ENCODE measurements around the gene CYB5B. TPM values are rescaled to one million over a fixed set of nuclear protein-coding genes. Genes with fewer than 3 reads are reported as not detected.

CYB5B gene
- total RNA-seq, 4 donors from 2014 or later: 29.1 to 74.0 (median 46.6) TPM

DNA sequence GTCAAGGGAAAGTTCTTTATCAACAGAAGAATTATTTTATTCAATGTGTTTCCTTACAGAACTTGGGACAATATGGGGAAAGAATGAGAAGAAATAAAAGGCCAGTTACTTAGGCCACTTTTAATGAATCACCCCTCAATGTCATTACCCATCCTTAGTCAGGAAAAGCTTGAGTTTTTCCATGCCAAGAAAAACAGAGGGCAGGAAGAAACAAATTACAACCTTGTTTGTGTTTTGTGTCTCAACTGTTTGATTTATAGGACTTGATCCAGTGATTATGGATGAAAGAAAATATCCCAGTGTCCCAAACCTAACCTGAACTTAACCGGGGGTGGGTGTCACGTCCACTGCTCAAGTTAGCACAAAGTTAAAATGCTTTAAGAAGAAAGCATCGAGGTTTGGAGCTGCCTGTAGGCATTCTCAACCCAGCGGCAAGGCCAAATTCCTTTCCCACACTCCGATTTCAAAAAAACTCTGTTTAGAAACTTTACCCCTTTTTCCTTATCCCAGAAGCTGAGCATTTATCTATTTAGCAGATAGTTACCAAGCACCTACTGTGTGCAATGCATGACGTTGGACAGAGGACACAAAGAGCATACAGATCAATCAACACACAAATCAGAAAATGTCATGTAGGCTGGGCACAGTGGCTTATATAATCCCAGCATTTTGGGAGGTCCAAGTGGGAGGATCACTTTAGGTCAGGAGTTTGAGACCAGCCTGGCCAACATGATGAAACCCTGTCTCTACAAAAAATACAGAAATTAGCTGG, 14.0 kb upstream of the CYB5B start:
- TF ChIP-seq, protein P1, sequence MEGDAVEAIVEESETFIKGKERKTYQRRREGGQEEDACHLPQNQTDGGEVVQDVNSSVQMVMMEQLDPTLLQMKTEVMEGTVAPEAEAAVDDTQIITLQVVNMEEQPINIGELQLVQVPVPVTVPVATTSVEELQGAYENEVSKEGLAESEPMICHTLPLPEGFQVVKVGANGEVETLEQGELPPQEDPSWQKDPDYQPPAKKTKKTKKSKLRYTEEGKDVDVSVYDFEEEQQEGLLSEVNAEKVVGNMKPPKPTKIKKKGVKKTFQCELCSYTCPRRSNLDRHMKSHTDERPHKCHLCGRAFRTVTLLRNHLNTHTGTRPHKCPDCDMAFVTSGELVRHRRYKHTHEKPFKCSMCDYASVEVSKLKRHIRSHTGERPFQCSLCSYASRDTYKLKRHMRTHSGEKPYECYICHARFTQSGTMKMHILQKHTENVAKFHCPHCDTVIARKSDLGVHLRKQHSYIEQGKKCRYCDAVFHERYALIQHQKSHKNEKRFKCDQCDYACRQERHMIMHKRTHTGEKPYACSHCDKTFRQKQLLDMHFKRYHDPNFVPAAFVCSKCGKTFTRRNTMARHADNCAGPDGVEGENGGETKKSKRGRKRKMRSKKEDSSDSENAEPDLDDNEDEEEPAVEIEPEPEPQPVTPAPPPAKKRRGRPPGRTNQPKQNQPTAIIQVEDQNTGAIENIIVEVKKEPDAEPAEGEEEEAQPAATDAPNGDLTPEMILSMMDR (IDR thresholded peaks at IDR 0.05; ENCODE audit: low read depth): no peak

DNA sequence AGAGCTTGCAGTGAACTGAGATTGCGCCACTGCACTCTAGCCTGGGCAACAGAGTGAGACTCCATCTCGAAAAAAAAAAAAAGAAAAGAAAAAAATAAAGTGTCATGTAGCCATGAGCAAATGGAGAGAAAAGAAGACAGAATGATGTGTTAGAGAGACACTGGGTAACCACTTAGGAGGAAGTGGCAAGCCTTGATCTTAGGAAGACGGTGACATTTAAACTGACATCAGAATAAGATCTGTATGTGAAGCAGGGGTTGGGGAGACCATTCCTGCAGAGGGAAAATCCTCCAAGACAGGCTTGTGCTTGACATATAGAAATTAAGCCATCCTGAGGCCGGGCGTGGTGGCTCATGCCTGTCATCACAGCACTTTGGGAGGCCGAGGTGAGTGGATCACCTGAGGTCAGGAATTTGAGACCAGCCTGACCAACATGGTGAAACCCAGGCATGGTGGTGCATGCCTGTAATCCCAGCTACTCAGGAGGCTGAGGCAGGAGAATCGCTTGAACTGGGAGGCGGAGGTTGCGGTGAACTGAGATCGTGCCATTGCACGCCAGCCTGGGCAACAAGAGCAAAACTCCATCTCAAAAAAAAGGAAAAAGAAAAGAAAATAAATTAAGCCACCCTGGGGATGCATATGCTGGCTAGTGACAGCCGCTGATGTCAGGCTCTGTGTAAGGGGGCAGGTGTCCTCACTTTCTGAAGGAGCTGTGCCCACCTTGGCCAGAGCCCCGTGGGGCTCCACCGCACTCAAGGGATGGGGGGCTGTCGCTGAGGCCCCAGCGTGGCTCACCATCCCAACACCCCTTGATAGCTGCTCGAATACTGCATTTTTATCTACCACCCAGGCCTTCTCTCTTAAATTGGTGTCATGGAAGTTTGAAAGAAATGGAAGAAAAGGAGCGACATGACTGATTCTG, 13.1 kb upstream of the CYB5B start:
- TF ChIP-seq, protein P1 (IDR thresholded peaks at IDR 0.05; ENCODE audit: low read depth): no peak

DNA sequence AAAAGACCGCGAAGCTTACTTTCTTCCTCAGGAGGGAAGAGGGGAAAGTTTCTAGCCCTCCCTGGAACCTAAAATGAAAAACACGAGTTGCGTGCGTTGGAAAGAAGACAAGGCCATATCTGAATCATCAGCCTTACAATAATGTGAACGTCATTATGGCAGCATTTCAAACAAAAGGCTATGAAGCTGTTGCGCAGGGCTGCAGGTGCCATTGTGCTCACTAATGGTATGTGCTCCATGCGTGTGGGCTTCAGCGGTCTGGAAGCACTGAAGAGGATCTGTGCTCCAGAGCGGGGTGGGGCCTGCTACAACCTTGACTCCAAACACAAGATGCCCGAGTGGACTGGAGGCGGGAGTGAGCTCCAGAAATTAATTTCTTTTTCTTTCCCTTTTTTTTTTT, 12.1 kb upstream of the CYB5B start:
- TF ChIP-seq, protein P1 (IDR thresholded peaks at IDR 0.05; ENCODE audit: low read depth): no peak

DNA sequence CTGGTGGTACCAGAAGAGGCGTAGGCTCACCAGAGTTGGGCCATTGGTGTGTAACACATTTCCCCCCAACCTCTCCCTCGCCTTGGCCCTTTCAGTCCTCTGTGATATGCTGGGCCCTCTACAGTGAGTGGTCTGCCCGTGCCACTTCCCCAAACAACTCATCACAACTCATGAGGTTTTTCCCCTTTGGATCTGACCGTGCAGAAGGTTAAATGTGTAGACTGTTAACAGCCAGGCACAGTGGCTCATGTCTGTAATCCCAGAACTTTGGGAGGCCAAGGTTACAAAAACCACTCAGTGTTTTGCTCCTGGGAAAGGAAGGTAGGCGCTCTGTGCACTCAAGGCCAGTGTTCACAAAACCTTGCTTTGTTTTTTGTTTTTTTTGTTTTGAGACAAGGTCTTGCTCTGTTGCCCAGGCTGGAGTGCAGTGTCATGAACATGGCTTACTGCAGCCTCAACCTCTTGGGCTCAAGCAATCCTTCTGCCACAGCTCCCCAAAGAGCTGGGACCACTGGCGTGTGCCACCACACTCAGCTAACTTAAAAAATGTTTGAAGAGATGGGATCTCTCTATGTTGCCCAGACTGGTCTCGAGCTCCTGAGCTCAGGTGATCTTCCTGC, 11.3 kb upstream of the CYB5B start:
- TF ChIP-seq, protein P1 (IDR thresholded peaks at IDR 0.05; ENCODE audit: low read depth): no peak

DNA sequence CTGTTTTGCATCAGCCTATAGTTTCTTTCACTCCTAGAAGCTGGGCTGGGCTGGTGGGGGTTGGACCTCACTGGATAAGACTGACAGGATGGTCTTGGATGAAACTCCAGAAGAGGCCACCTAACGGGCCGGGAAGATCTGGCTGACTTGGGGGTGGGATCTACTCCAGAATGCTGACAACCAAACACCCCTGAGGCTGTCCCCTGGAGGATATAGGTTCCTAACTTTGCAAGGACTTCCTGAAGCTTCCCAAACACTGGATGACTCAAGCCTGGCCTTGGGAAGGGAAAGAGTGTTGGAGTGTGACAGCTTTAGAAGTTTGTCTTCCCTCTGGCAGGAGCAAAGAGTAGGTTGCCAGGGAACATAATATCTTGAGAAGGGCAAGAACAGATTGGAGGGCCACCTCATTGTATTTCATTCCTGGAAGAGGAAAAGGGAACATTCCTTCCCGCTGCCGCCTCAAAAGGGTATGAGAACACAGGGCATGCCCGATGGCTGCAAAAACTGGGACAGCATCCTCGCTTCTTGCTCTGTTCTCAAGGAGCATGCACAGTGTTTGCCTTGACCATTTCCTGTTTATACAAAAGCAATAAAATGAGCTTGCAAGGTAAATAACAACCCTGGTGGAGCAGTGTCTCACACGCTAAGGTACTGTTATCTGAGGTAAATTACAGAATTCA, 6.8 kb upstream of the CYB5B start:
- TF ChIP-seq, protein P1 (IDR thresholded peaks at IDR 0.05; ENCODE audit: low read depth): no peak

DNA sequence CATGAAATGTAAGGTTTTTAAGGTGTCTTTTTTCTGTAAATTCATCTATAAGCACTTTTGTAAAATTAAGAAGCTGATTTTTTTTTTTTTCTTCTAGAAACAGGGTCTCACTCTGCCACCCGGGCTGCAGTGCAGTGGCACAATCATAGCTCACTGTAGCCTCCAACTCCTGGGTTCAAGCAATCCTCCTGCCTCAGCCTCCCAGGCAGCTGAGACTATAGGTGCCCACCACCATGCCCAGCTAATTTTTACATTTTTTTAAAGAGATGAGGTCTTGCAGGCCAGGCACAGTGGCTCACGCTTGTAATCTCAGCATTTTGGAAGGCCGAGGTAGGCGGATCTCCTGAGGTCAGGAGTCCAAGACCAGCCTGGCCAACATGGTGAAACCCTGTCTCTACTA, 4.5 kb upstream of the CYB5B start:
- TF ChIP-seq, protein P1 (IDR thresholded peaks at IDR 0.05; ENCODE audit: low read depth): no peak

Measured in subcutaneous adipose tissue (tissue), 4 donors.